ENCODE measurements around the gene PALM.
"Not testable (repeated sequence)": the region's sequence is repeated elsewhere in the genome, so short reads cannot be mapped to it uniquely, and the experiment has no call there.

DNA sequence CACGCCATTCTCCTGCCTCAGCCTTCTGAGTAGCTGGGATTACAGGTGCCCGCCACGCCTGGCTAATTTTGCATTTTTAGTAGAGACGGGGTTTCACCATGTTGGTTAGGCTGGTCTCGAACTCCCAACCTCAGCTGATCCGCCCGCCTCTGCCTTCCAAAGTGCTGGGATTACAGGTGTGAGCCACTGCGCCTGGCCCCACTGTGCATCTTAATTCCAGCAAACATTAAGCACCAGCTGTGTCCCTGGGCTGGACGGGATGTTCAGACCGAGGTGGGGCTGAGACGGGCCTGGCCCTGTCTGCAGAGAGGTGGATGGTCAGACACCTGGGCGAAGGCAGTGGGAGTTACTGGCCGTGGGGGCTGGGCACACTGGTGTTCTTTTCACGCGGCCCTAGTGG, 20.8 kb downstream of the PALM start:
- TF ChIP-seq, protein P1, sequence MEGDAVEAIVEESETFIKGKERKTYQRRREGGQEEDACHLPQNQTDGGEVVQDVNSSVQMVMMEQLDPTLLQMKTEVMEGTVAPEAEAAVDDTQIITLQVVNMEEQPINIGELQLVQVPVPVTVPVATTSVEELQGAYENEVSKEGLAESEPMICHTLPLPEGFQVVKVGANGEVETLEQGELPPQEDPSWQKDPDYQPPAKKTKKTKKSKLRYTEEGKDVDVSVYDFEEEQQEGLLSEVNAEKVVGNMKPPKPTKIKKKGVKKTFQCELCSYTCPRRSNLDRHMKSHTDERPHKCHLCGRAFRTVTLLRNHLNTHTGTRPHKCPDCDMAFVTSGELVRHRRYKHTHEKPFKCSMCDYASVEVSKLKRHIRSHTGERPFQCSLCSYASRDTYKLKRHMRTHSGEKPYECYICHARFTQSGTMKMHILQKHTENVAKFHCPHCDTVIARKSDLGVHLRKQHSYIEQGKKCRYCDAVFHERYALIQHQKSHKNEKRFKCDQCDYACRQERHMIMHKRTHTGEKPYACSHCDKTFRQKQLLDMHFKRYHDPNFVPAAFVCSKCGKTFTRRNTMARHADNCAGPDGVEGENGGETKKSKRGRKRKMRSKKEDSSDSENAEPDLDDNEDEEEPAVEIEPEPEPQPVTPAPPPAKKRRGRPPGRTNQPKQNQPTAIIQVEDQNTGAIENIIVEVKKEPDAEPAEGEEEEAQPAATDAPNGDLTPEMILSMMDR (optimal IDR thresholded peaks at IDR 0.05 in 1 of 3, IDR thresholded peaks at IDR 0.05 in 1 of 3, conservative IDR thresholded peaks at IDR 0.05 in 1 of 3; ENCODE audit: extremely low read depth in 1 of 3, insufficient read depth in 2 of 3, low read length in 3 of 3): not testable (repeated sequence)
- TF ChIP-seq EZH2 (IDR thresholded peaks at IDR 0.05; ENCODE audit: low read length): not testable (repeated sequence)
